SK-N-MC (cell line): ENCODE results near the gene PBX3.

ENCODE experiments used
- EZH2 ChIP-seq: fragments of 200-600 bp; sonication (generic); IDR thresholded peaks from one replicate; pipeline ENCODE4 v1.6.1; 2017; ENCODE audit warnings: antibody characterized with exemption
- POLR2AphosphoS5 ChIP-seq: IDR thresholded peaks from 2 replicates; pipeline ENCODE4 v1.6.1; 2012; ENCODE audit warnings: mild to moderate bottlenecking, low read depth, low read length, borderline replicate concordance

- TF ChIP-seq EZH2: no peak
- TF ChIP-seq POLR2AphosphoS5: no peak
Measured at GRCh38 chr9:125746774-125747052, 460 bp upstream of the PBX3 start.
